HUDEP-2 (cell line): ENCODE measurements around the gene TTR.

Experiments
- DNase-seq, 76 experiments: peaks; one replicate each; lab custom pipeline; 2025; ENCODE audit not compliant: unreplicated experiment in 76 of 76; lab: John Stamatoyannopoulos, UW

Gene TTR

GRCh38 chr18:31591628-31592027 lies at the start of gene TTR:
Gene TTR, plus strand, starts transcription at chr18:31591877. Its CDS starts 26 bp downstream, at chr18:31591903.
- DNase-seq: no peak

- no peak for DNase-seq
Observed at GRCh38 chr18:31546476-31546875, 45.2 kb upstream of the TTR start.

GRCh38 chr18:31548853-31549252 lies 42.8 kb upstream of the TTR start:
- DNase-seq: no peak

- no peak for DNase-seq
Observed at GRCh38 chr18:31549416-31549815, 42.3 kb upstream of the TTR start.

- no peak for DNase-seq
Observed at GRCh38 chr18:31551883-31552282, 39.8 kb upstream of the TTR start.

GRCh38 chr18:31553800-31554199 lies 37.9 kb upstream of the TTR start:
- DNase-seq: no peak

GRCh38 chr18:31554776-31555175 lies 36.9 kb upstream of the TTR start:
- DNase-seq: no peak

- peak in 37 of 76 experiments; percentile 3 to 73 (median 33) for DNase-seq
Observed at GRCh38 chr18:31555971-31556747, 35.5 kb upstream of the TTR start.

- no peak for DNase-seq
Observed at GRCh38 chr18:31557446-31557845, 34.2 kb upstream of the TTR start.

GRCh38 chr18:31558567-31558966 lies 33.1 kb upstream of the TTR start:
- no peak for DNase-seq

GRCh38 chr18:31562726-31563125 lies 29.0 kb upstream of the TTR start:
- no peak for DNase-seq

GRCh38 chr18:31563778-31564177 lies 27.9 kb upstream of the TTR start:
- peak in 1 of 76 experiments; percentile 6 for DNase-seq

GRCh38 chr18:31565345-31565744 lies 26.3 kb upstream of the TTR start:
- no peak for DNase-seq

GRCh38 chr18:31565782-31566512 lies 25.7 kb upstream of the TTR start:
- DNase-seq: no peak

GRCh38 chr18:31566576-31567306 lies 24.9 kb upstream of the TTR start:
- no peak for DNase-seq

GRCh38 chr18:31572368-31572767 lies 19.3 kb upstream of the TTR start:
- DNase-seq: no peak

GRCh38 chr18:31573051-31573450 lies 18.6 kb upstream of the TTR start:
- no peak for DNase-seq

- no peak for DNase-seq
Observed at GRCh38 chr18:31574359-31574758, 17.3 kb upstream of the TTR start.

- DNase-seq: no peak
Observed at GRCh38 chr18:31575515-31576257, 16.0 kb upstream of the TTR start.

- DNase-seq: no peak
Observed at GRCh38 chr18:31576670-31577069, 15.0 kb upstream of the TTR start.

GRCh38 chr18:31577195-31577594 lies 14.5 kb upstream of the TTR start:
- DNase-seq: no peak
